Keratinocyte (primary cell): Measurements from ENCODE around the gene RFX7.

Experiments used
- CTCF ChIP-seq, 3 experiments: IDR thresholded peaks in 1 of 3; conservative IDR thresholded peaks in 1 of 3; optimal IDR thresholded peaks in 1 of 3; 2 replicates in 2 of 3; 3 replicates in 1 of 3; pipeline versions ENCODE3 to v1.5.1; 2011; ENCODE audit warnings: low read length in 3 of 3, mild to moderate bottlenecking in 3 of 3, moderate library complexity in 2 of 3, control low read depth in 1 of 3, inconsistent platforms in 1 of 3; ENCODE audit not compliant: insufficient read depth in 2 of 3; ENCODE audit errors: extremely low read depth in 1 of 3
- EZH2 ChIP-seq: IDR thresholded peaks from one replicate; pipeline ENCODE4 v1.6.1; 2012; ENCODE audit warnings: inconsistent platforms, mild to moderate bottlenecking, low read length, moderate library complexity

- TF ChIP-seq CTCF (optimal IDR thresholded peaks at IDR 0.05 in 1 of 3, IDR thresholded peaks at IDR 0.05 in 1 of 3, conservative IDR thresholded peaks at IDR 0.05 in 1 of 3; ENCODE audit: extremely low read depth in 1 of 3, insufficient read depth in 2 of 3, low read length in 3 of 3) (no peak), EZH2 (no peak)
These were observed 8.9 kb downstream of the RFX7 start for GRCh38 chr15:56234804-56235203.
